H1 (cell line): ENCODE measurements around the gene NPTX1. TPM values are rescaled to one million over a fixed set of nuclear protein-coding genes. Genes with fewer than 3 reads are reported as not detected.

ENCODE experiments used
- CTCF ChIA-PET: fragments of 300-600 bp; sonication (Branson Sonifier 250); formaldehyde crosslinking; loops from one replicate; lab custom pipeline; 2021; ENCODE audit not compliant: partially characterized antibody; lab: Charles Lee
- POLR2A ChIA-PET: fragments of 300-600 bp; sonication (Branson Sonifier 250); formaldehyde crosslinking; loops from one replicate; lab custom pipeline; 2021; ENCODE audit warnings: inconsistent platforms; ENCODE audit not compliant: partially characterized antibody; lab: Charles Lee
- DNase-seq, 2 experiments: peaks; one replicate each; pipeline versions ENCODE4 v3.0.0 to v3.0.0-alpha.2; 2010 to 2022; ENCODE audit warnings: low spot score in 2 of 2, low read depth in 1 of 2, mixed read lengths in 1 of 2
- FAIRE-seq: peaks from 2 replicates; lab custom pipeline; 2011; peaks lifted over from hg19 to GRCh38; lab: Jason Lieb, UNC
- H2AFZ ChIP-seq: 2 replicates; pipeline ENCODE4 v1.8.1; 2012; ENCODE audit warnings: low read length, inconsistent platforms
- H2AK5ac ChIP-seq: 2 replicates; pipeline ENCODE4 v1.6.1; 2013; ENCODE audit warnings: low read depth, low read length
- H2BK120ac ChIP-seq: replicated peaks from 2 replicates; pipeline ENCODE3; 2013; ENCODE audit warnings: low read depth, low read length, inconsistent platforms
- H2BK12ac ChIP-seq: 2 replicates; pipeline ENCODE4 v1.6.1; 2013; ENCODE audit warnings: low read depth, low read length
- H2BK15ac ChIP-seq: 2 replicates; pipeline ENCODE4 v1.6.1; 2013; ENCODE audit warnings: low read length
- H2BK20ac ChIP-seq: 2 replicates; pipeline ENCODE4 v1.6.1; 2013; ENCODE audit warnings: low read length
- H2BK5ac ChIP-seq: 2 replicates; pipeline ENCODE4 v1.6.1; 2013; ENCODE audit warnings: low read depth, low read length
- H3K14ac ChIP-seq: 2 replicates; pipeline ENCODE4 v1.6.1; 2013; ENCODE audit warnings: inconsistent platforms; ENCODE audit not compliant: insufficient read length
- H3K18ac ChIP-seq: 2 replicates; pipeline ENCODE4 v1.6.1; 2013; ENCODE audit warnings: low read length; ENCODE audit errors: extremely low read depth
- H3K23ac ChIP-seq: 2 replicates; pipeline ENCODE4 v1.6.1; 2013; ENCODE audit warnings: inconsistent platforms; ENCODE audit not compliant: insufficient read length
- H3K23me2 ChIP-seq: 2 replicates; pipeline ENCODE4 v1.6.1; 2013; ENCODE audit warnings: low read depth, low read length
- H3K27ac ChIP-seq: 2 replicates; pipeline ENCODE4 v1.6.1; 2011; ENCODE audit warnings: low read depth, low read length, inconsistent platforms
- H3K27me3 ChIP-seq, 4 experiments: replicated peaks in 1 of 4; 1 replicate in 1 of 4; 2 replicates in 3 of 4; pipeline versions ENCODE4 v1.6.1 to v1.8.1; 2011 to 2013; ENCODE audit warnings: low read length in 3 of 4, mild to moderate bottlenecking in 3 of 4, inconsistent platforms in 2 of 4, mixed read lengths in 2 of 4, moderate library complexity in 1 of 4; ENCODE audit not compliant: control insufficient read depth in 3 of 4, insufficient read depth in 3 of 4; ENCODE audit errors: extremely low read depth in 1 of 4
- H3K36me3 ChIP-seq, 4 experiments: 2 replicates each; pipeline versions ENCODE4 v1.6.1 to v1.8.1; 2011 to 2013; ENCODE audit warnings: mild to moderate bottlenecking in 4 of 4, low read length in 3 of 4, moderate library complexity in 2 of 4, control low read depth in 1 of 4, inconsistent platforms in 1 of 4; ENCODE audit not compliant: insufficient read depth in 4 of 4, control insufficient read depth in 2 of 4
- H3K4ac ChIP-seq: replicated peaks from 2 replicates; pipeline ENCODE3; 2013; ENCODE audit warnings: low read length, low read depth, mixed read lengths, inconsistent platforms; ENCODE audit not compliant: insufficient read length
- H3K4me1 ChIP-seq, 4 experiments: replicated peaks in 1 of 4; 1 replicate in 1 of 4; 2 replicates in 3 of 4; pipeline versions ENCODE4 v1.6.1 to v1.8.1; 2011 to 2013; ENCODE audit warnings: low read length in 3 of 4, inconsistent platforms in 2 of 4, mixed read lengths in 1 of 4; ENCODE audit not compliant: insufficient read depth in 4 of 4, control insufficient read depth in 3 of 4
- H3K4me2 ChIP-seq, 2 experiments: 2 replicates each; pipeline versions ENCODE4 v1.6.1 to v1.8.1; 2011 to 2013; ENCODE audit warnings: low read depth in 2 of 2, low read length in 2 of 2, control low read depth in 1 of 2, inconsistent platforms in 1 of 2, mild to moderate bottlenecking in 1 of 2; ENCODE audit not compliant: insufficient read depth in 1 of 2
- H3K4me3 ChIP-seq, 4 experiments: fragments of 200-600, 300-600 bp in 1 of 4; sonication (generic), shearing (Covaris generic), sonication (Bioruptor Twin) in 1 of 4; 2 replicates each; pipeline versions ENCODE4 v1.5.1 to v1.8.1; 2011 to 2016; ENCODE audit warnings: low read length in 4 of 4, low read depth in 3 of 4, control low read depth in 2 of 4, inconsistent platforms in 2 of 4, mild to moderate bottlenecking in 2 of 4, mixed read lengths in 1 of 4, moderate library complexity in 1 of 4; ENCODE audit not compliant: insufficient read depth in 2 of 4; ENCODE audit errors: extremely low read depth in 1 of 4
- H3K56ac ChIP-seq: replicated peaks from 2 replicates; pipeline ENCODE3; 2013; ENCODE audit warnings: low read depth, mild to moderate bottlenecking, mixed read lengths, low read length, inconsistent platforms; ENCODE audit not compliant: insufficient read length
- H3K79me1 ChIP-seq: 2 replicates; pipeline ENCODE4 v1.6.1; 2013; ENCODE audit warnings: low read depth, low read length, control low read depth
- H3K79me2 ChIP-seq, 2 experiments: 2 replicates each; pipeline versions ENCODE4 v1.6.1 to v1.8.1; 2012 to 2013; ENCODE audit warnings: low read length in 2 of 2, mild to moderate bottlenecking in 2 of 2, inconsistent platforms in 1 of 2; ENCODE audit not compliant: insufficient read depth in 2 of 2, control insufficient read depth in 1 of 2
- H3K9ac ChIP-seq, 4 experiments: replicated peaks in 1 of 4; 1 replicate in 1 of 4; 2 replicates in 3 of 4; pipeline versions ENCODE4 v1.6.1 to v1.8.1; 2011 to 2013; ENCODE audit warnings: low read depth in 3 of 4, low read length in 3 of 4, control low read depth in 2 of 4, mild to moderate bottlenecking in 2 of 4, moderate library complexity in 2 of 4, inconsistent platforms in 1 of 4; ENCODE audit errors: extremely low read depth in 1 of 4
- H3K9me3 ChIP-seq, 2 experiments: 2 replicates each; pipeline versions ENCODE4 v1.6.1 to v1.8.1; 2012 to 2013; ENCODE audit warnings: mild to moderate bottlenecking in 2 of 2, moderate library complexity in 2 of 2, control low read depth in 1 of 2, inconsistent platforms in 1 of 2, low read depth in 1 of 2, low read length in 1 of 2, mixed read lengths in 1 of 2; ENCODE audit not compliant: insufficient read depth in 2 of 2
- H4K20me1 ChIP-seq, 2 experiments: replicated peaks in 1 of 2; 2 replicates each; pipeline versions ENCODE3 to v1.8.1; 2011 to 2013; ENCODE audit warnings: inconsistent platforms in 2 of 2, low read length in 2 of 2, mild to moderate bottlenecking in 1 of 2; ENCODE audit not compliant: insufficient read depth in 2 of 2, control insufficient read depth in 1 of 2
- H4K5ac ChIP-seq: 2 replicates; pipeline ENCODE4 v1.6.1; 2013; ENCODE audit warnings: low read length, low read depth, mixed read lengths, inconsistent platforms; ENCODE audit not compliant: insufficient read length
- H4K8ac ChIP-seq: 2 replicates; pipeline ENCODE4 v1.8.0; 2013; ENCODE audit warnings: mild to moderate bottlenecking, moderate library complexity, low read length, inconsistent platforms; ENCODE audit not compliant: insufficient read depth; ENCODE audit errors: extremely low read depth
- H4K91ac ChIP-seq: replicated peaks from 2 replicates; pipeline ENCODE3; 2013; ENCODE audit warnings: low read length, mixed read lengths, inconsistent platforms; ENCODE audit not compliant: insufficient read length
- CHD2 ChIP-seq: IDR thresholded peaks from 2 replicates; pipeline ENCODE4 v1.6.1; 2012; ENCODE audit warnings: low read length, improper control_type of control experiment
- KDM1A ChIP-seq: fragments of 200-600, 300-600 bp; sonication (generic); IDR thresholded peaks from 2 replicates; pipeline ENCODE4 v1.7.1; 2016; ENCODE audit warnings: mild to moderate bottlenecking, low read length, borderline replicate concordance
- POLR2AphosphoS5 ChIP-seq: IDR thresholded peaks from 2 replicates; pipeline ENCODE4 v1.6.1; 2011; ENCODE audit warnings: low read depth, low read length
- RAD21 ChIP-seq, 2 experiments: IDR thresholded peaks in 1 of 2; conservative IDR thresholded peaks in 1 of 2; 2 replicates each; pipeline ENCODE4 v1.6.1; 2011; ENCODE audit warnings: low read depth in 2 of 2, low read length in 2 of 2, improper control_type of control experiment in 1 of 2, inconsistent platforms in 1 of 2, mild to moderate bottlenecking in 1 of 2, moderate library complexity in 1 of 2
- SAP30 ChIP-seq: fragments of 300-600 bp; sonication (generic); IDR thresholded peaks from 2 replicates; pipeline ENCODE4 v1.7.1; 2012; ENCODE audit warnings: low read length, moderate library complexity, mild to moderate bottlenecking, inconsistent platforms; ENCODE audit not compliant: insufficient read depth, insufficient replicate concordance
- SIN3A ChIP-seq, 2 experiments: IDR thresholded peaks in 1 of 2; conservative IDR thresholded peaks in 1 of 2; 2 replicates each; pipeline ENCODE4 v1.6.1; 2011 to 2012; ENCODE audit warnings: low read length in 2 of 2, improper control_type of control experiment in 1 of 2, low read depth in 1 of 2, mild to moderate bottlenecking in 1 of 2
- WGBS, 2 experiments: shearing (Covaris generic) in 1 of 2; methylation state at CpG; one replicate each; pipeline versions ENCODE4 v1.1.6 to v1.1.7; 2013 to 2015; ENCODE audit warnings: low lambda C conversion rate in 2 of 2, mixed read lengths in 2 of 2, inconsistent platforms in 1 of 2, low coverage in 1 of 2, missing lambda C conversion rate in 1 of 2; ENCODE audit not compliant: insufficient replicate concordance in 2 of 2, insufficient coverage in 1 of 2, insufficient read length in 1 of 2; ENCODE audit errors: extremely low coverage in 1 of 2, missing lambda C conversion rate in 1 of 2; 5-methylcytosine and 5-hydroxymethylcytosine counted together
- polyA plus RNA-seq, 7 experiments: library from polyadenylated mRNA; depleted of rRNA in 3 of 7; stranded (reverse) in 5 of 7; unstranded in 2 of 7; fragments of >200 nt in 5 of 7; fragments of 200-250 nt in 2 of 7; gene quantifications; 1 replicate in 5 of 7; 2 replicates in 1 of 7; 4 replicates in 1 of 7; pipeline versions ENCODE4 v1.2.1 to v1.2.3, GENCODE V29; 2011 to 2013; ENCODE audit warnings: missing spikeins in 2 of 7, mixed read lengths in 2 of 7
- total RNA-seq: library from RNA; stranded (reverse); fragmentation: NEBNext Ultra II Directional; extraction: Animal tissue kit (Norgen Biotek cat#: 25700); gene quantifications from 2 replicates; pipeline ENCODE4 v1.2.1, GENCODE V29; 2021
- TF ChIP-seq, protein P1 (sequence below): IDR thresholded peaks from 2 replicates; pipeline ENCODE4 v1.6.1; 2012; ENCODE audit warnings: inconsistent platforms

NPTX1 gene
- total and polyA plus RNA-seq, 2 of the 8 experiments (the other 6 are each of a cell fraction or from before 2014, with no cell fraction given) = 12.0 to 17.9 TPM

DNA sequence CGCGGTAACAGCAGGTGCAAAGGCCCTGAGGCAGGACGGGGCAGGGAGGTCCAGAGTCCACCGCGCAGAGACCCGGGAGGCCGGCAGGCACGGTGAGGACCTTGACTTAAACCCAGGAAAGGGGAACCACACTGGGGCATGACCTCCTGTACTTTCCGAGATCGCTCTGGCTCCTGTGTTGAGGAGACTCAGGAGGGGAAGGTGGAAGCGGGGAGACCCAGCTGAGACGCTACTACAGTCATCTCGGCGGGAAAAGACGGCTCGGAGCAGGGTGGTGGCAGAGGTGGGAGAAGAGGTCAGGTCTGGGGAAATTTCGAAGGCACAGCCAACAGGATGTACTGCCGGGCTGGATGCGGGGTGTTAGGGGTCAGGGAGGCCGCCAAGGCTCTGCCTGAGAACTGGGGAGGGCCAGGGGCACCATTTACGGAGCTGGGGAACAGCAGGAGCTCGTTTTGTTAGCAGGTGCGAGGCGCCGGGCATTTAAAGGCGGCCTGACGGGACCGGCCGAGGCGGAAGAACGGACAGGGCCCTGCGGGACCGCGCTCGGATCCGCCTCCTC lies 22.3 kb downstream of the NPTX1 start:
- Histone ChIP-seq H3K56ac (peak overlapping the region; percentile 19), H3K14ac (no peak overlapping the region), H3K4me1 (peaks cover 0 to 7% (median 3%) of the 10 kb centered on the region in 4 experiments; a peak in 4 of 7 replicates), H3K27me3 (peaks cover 0 to 11% (median 9%) of the 10 kb centered on the region in 4 experiments; a peak in 5 of 7 replicates), H3K9ac (peak overlapping the region; percentile 90 to 93 (median 92)), H4K91ac (peak overlapping the region; percentile 97), H3K4ac (peak overlapping the region; percentile 12), H2BK20ac (no peak overlapping the region), H2BK120ac (no peak overlapping the region), H2BK5ac (0 out of 2 replicates have a peak overlapping the region, but pooled peaks have one; percentile 60), H3K79me1 (no peaks in the 10 kb centered on the region), H3K23ac (no peak overlapping the region), H3K4me2 (peak overlapping the region; percentile 76 to 97), H3K79me2 (no peaks in the 10 kb centered on the region), H4K20me1 (no peaks in the 10 kb centered on the region), H3K4me3 (peak overlapping the region; percentile 76 to 81 (median 78)), H4K8ac (peak overlapping the region; percentile 98), H4K5ac (peak overlapping the region; percentile 60), H3K9me3 (no peaks in the 10 kb centered on the region), H2BK12ac (0 out of 2 replicates have a peak overlapping the region, but pooled peaks have one; percentile 27), H2AFZ (no peak overlapping the region), H3K18ac (peak overlapping the region; percentile 79), H3K36me3 (no peaks in the 10 kb centered on the region), H3K27ac (peak overlapping the region; percentile 84), H2AK5ac (peak overlapping the region; percentile 67; the same call in 1 of the 2 replicates), H3K23me2 (peaks cover 8% of the 10 kb centered on the region), H2BK15ac (no peak overlapping the region)
- no peak for FAIRE-seq
- ChIA-PET POLR2A (interaction anchor here (0.7 to 3.8 kb wide), 17 partner anchors 9 to 242 kb away, joined by 3 to 35 read pairs (median 6); partner anchors contain the start of genes ENDOV and NPTX1), CTCF (interaction anchor here (0.7 to 2.3 kb wide), 4 partner anchors 11 to 27 kb away, joined by 3 to 6 read pairs (median 4); no protein-coding TSS in a partner anchor)
- DNase-seq = no peak
- TF ChIP-seq KDM1A = peak; percentile 81; the same call in 1 of the 2 replicates
- TF ChIP-seq SAP30 = no peak
- peak in 1 of 2 experiments; percentile 38; a peak in 1 of 4 replicates for TF ChIP-seq SIN3A (conservative IDR thresholded peaks at IDR 0.05 in 1 of 2, IDR thresholded peaks at IDR 0.05 in 1 of 2; ENCODE audit: low read depth in 1 of 2, low read length in 2 of 2)
- no peak for TF ChIP-seq RAD21 (IDR thresholded peaks at IDR 0.05 in 1 of 2, conservative IDR thresholded peaks at IDR 0.05 in 1 of 2; ENCODE audit: low read depth in 2 of 2, low read length in 2 of 2)
- TF ChIP-seq, protein P1, sequence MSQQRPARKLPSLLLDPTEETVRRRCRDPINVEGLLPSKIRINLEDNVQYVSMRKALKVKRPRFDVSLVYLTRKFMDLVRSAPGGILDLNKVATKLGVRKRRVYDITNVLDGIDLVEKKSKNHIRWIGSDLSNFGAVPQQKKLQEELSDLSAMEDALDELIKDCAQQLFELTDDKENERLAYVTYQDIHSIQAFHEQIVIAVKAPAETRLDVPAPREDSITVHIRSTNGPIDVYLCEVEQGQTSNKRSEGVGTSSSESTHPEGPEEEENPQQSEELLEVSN = peak; percentile 91
- TF ChIP-seq POLR2AphosphoS5 = peak; percentile 8; the same call in 1 of the 2 replicates
- TF ChIP-seq CHD2 = 0 out of 2 replicates have a peak, but pooled peaks have one; percentile 12
- 37% methylated on average over 35 of the region's 36 CpGs; no CpG with 5 or more reads in 1 of the 2 experiments for WGBS, 2 experiments
